Smooth muscle cell (in vitro differentiated cells): Measurements from ENCODE around the gene ADIPOR2. TPM values are rescaled to one million over a fixed set of nuclear protein-coding genes. Genes with fewer than 3 reads are reported as not detected.

Source experiments
- DNase-seq: peaks from one replicate; lab custom pipeline; 2025; ENCODE audit not compliant: unreplicated experiment; lab: John Stamatoyannopoulos, UW
- H2AFZ ChIP-seq: fragments of 200-600 bp; sonication (generic); 2 replicates; pipeline ENCODE4 v1.6.0; 2016; ENCODE audit warnings: antibody characterized with exemption, low read depth, mild to moderate bottlenecking
- H3F3A ChIP-seq: fragments of 200-600 bp; sonication (generic); 2 replicates; pipeline ENCODE4 v1.6.0; 2017; ENCODE audit warnings: antibody characterized with exemption, low read depth
- H3K27ac ChIP-seq: fragments of 200-600 bp; sonication (generic); 2 replicates; pipeline ENCODE4 v1.5.1; 2016; ENCODE audit warnings: low read depth, mild to moderate bottlenecking
- H3K27me3 ChIP-seq: fragments of 200-600 bp; sonication (generic); 2 replicates; pipeline ENCODE4 v1.6.1; 2016; ENCODE audit warnings: low read depth, mild to moderate bottlenecking
- H3K36me3 ChIP-seq: fragments of 200-600 bp; sonication (generic); 2 replicates; pipeline ENCODE4 v1.5.1; 2016; ENCODE audit warnings: low read depth
- H3K4me1 ChIP-seq: fragments of 200-600 bp; sonication (generic); 2 replicates; pipeline ENCODE4 v1.5.1; 2016; ENCODE audit warnings: low read depth
- H3K4me2 ChIP-seq: fragments of 200-600 bp; sonication (generic); 2 replicates; pipeline ENCODE4 v1.6.0; 2016; ENCODE audit warnings: mild to moderate bottlenecking
- H3K4me3 ChIP-seq: fragments of 200-600 bp; sonication (generic); 2 replicates; pipeline ENCODE4 v1.5.1; 2016; ENCODE audit warnings: mild to moderate bottlenecking
- H3K79me2 ChIP-seq: fragments of 200-600 bp; sonication (generic); 2 replicates; pipeline ENCODE4 v1.6.0; 2016; ENCODE audit warnings: low read depth, mild to moderate bottlenecking
- H3K9ac ChIP-seq: fragments of 200-600 bp; sonication (generic); 2 replicates; pipeline ENCODE4 v1.6.0; 2016; ENCODE audit warnings: low read depth
- H3K9me3 ChIP-seq: fragments of 200-600 bp; sonication (generic); replicated peaks from 2 replicates; pipeline ENCODE4 v1.5.1; 2016; ENCODE audit warnings: low read depth
- H4K20me1 ChIP-seq: fragments of 200-600 bp; sonication (generic); 2 replicates; pipeline ENCODE4 v1.6.0; 2016; ENCODE audit warnings: low read depth
- WGBS: methylation state at CpG from one replicate; pipeline ENCODE4 v1.1.7; 2016; ENCODE audit warnings: low lambda C conversion rate; 5-methylcytosine and 5-hydroxymethylcytosine counted together
- polyA plus RNA-seq: library from polyadenylated mRNA; unstranded; fragments of >200 nt; fragmentation: Nextera tagmentation; extraction: Ambion mirVana; gene quantifications from 2 replicates; pipeline ENCODE4 v1.2.1, GENCODE V29; 2016
- total RNA-seq: library from RNA; depleted of rRNA; stranded (reverse); fragments of >200 nt; gene quantifications from 2 replicates; pipeline ENCODE4 v1.2.3, GENCODE V29; 2014
- TF ChIP-seq, protein P1 (sequence below): fragments of 200-600 bp; sonication (generic); IDR thresholded peaks from 2 replicates; pipeline ENCODE4 v1.5.1; 2017; ENCODE audit warnings: borderline replicate concordance, mild to moderate bottlenecking, antibody characterized with exemption; ENCODE audit not compliant: insufficient read depth, poor library complexity, severe bottlenecking

Gene ADIPOR2
- total and polyA plus RNA-seq, 2 experiments from 2014 or later = 7.0 to 34.1 TPM

- H3K27me3 ChIP-seq = no peaks in the 10 kb centered on the region
These were observed 32.9 kb downstream of the ADIPOR2 start for GRCh38 chr12:1723721-1724120.

GRCh38 chr12:1724250-1724649, 33.4 kb downstream of the ADIPOR2 start:
- no peak for DNase-seq
- TF ChIP-seq, protein P1, sequence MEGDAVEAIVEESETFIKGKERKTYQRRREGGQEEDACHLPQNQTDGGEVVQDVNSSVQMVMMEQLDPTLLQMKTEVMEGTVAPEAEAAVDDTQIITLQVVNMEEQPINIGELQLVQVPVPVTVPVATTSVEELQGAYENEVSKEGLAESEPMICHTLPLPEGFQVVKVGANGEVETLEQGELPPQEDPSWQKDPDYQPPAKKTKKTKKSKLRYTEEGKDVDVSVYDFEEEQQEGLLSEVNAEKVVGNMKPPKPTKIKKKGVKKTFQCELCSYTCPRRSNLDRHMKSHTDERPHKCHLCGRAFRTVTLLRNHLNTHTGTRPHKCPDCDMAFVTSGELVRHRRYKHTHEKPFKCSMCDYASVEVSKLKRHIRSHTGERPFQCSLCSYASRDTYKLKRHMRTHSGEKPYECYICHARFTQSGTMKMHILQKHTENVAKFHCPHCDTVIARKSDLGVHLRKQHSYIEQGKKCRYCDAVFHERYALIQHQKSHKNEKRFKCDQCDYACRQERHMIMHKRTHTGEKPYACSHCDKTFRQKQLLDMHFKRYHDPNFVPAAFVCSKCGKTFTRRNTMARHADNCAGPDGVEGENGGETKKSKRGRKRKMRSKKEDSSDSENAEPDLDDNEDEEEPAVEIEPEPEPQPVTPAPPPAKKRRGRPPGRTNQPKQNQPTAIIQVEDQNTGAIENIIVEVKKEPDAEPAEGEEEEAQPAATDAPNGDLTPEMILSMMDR = no peak
- Histone ChIP-seq H3K9me3 (no peaks in the 10 kb centered on the region), H3K27me3 (no peaks in the 10 kb centered on the region), H3K79me2 (peaks cover 65% of the 10 kb centered on the region), H3K36me3 (no peaks in the 10 kb centered on the region), H3K4me1 (no peaks in the 10 kb centered on the region), H3K4me2 (no peak overlapping the region), H4K20me1 (peaks cover 100% of the 10 kb centered on the region), H3K9ac (no peak overlapping the region), H3K27ac (no peak overlapping the region), H3K4me3 (no peak overlapping the region), H3F3A (no peaks in the 10 kb centered on the region), H2AFZ (no peak overlapping the region)
- 93% methylated on average over 3 of the region's 3 CpGs for WGBS

More at GRCh38 chr12:1723721-1724120, 32.9 kb downstream of the ADIPOR2 start:
- Histone ChIP-seq H2AFZ (no peak overlapping the region), H3K9me3 (no peaks in the 10 kb centered on the region), H3K27ac (no peak overlapping the region), H3K79me2 (peaks cover 66% of the 10 kb centered on the region), H3F3A (no peaks in the 10 kb centered on the region), H3K4me3 (no peak overlapping the region), H3K36me3 (no peaks in the 10 kb centered on the region), H3K4me2 (no peak overlapping the region), H4K20me1 (peaks cover 100% of the 10 kb centered on the region), H3K9ac (no peak overlapping the region), H3K4me1 (no peaks in the 10 kb centered on the region)
- TF ChIP-seq, protein P1 = no peak
- 95% methylated on average over 6 of the region's 6 CpGs for WGBS
- no peak for DNase-seq

DNA sequence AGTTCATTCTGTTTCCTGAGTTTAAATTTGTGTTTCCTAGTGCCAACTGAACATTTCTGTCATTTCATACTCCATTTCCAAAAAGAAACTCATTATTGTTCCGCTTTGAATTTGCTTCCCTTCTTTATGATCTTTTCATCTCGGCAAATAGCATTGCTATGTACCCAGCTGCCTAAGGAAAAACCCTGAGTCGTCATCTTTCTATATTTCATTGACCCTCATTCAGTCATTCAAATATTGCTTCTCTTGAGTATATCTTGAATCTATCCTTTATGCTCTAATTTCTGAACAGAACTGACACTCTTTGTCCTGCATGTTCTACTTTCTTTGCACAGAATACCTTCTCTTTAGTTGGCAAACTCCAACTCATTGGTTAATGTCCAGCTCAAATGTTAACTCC, 35.9 kb downstream of the ADIPOR2 start:
- no peaks in the 10 kb centered on the region for H3K27me3 ChIP-seq
- H3K36me3 ChIP-seq = no peaks in the 10 kb centered on the region
- H3K27ac ChIP-seq = no peak overlapping the region
- WGBS = 97% methylated on average over 3 of the region's 3 CpGs
- H3K9ac ChIP-seq = no peak overlapping the region
- no peaks in the 10 kb centered on the region for H3K4me1 ChIP-seq
- H3K4me3 ChIP-seq = no peak overlapping the region
- no peak overlapping the region for H2AFZ ChIP-seq
- no peak overlapping the region for H3K4me2 ChIP-seq
- H3K9me3 ChIP-seq = no peaks in the 10 kb centered on the region
- H3K79me2 ChIP-seq = peaks cover 65% of the 10 kb centered on the region
- no peak for DNase-seq
- H4K20me1 ChIP-seq = peaks cover 98% of the 10 kb centered on the region
- H3F3A ChIP-seq = no peaks in the 10 kb centered on the region
- TF ChIP-seq, protein P1 = no peak

- H3K9ac ChIP-seq = no peak overlapping the region
- H2AFZ ChIP-seq = no peak overlapping the region
- no peaks in the 10 kb centered on the region for H3K36me3 ChIP-seq
These were observed 38.0 kb downstream of the ADIPOR2 start for GRCh38 chr12:1728824-1729223.

More at GRCh38 chr12:1728824-1729223, 38.0 kb downstream of the ADIPOR2 start:
- Histone ChIP-seq H3K9me3 (no peaks in the 10 kb centered on the region), H3K4me1 (no peaks in the 10 kb centered on the region), H3K27ac (no peak overlapping the region), H3K27me3 (no peaks in the 10 kb centered on the region), H3K4me2 (no peak overlapping the region), H3K4me3 (no peak overlapping the region), H4K20me1 (peaks cover 98% of the 10 kb centered on the region), H3F3A (no peaks in the 10 kb centered on the region), H3K79me2 (peaks cover 66% of the 10 kb centered on the region)
- WGBS = 92% methylated on average over 1 of the region's 1 CpG
- TF ChIP-seq, protein P1 = no peak
- no peak for DNase-seq
